ENCODE data around the gene CHP2.
"Not testable (repeated sequence)": the region's sequence is repeated elsewhere in the genome, so short reads cannot be mapped to it uniquely, and the experiment has no call there.

Gene CHP2

DNA sequence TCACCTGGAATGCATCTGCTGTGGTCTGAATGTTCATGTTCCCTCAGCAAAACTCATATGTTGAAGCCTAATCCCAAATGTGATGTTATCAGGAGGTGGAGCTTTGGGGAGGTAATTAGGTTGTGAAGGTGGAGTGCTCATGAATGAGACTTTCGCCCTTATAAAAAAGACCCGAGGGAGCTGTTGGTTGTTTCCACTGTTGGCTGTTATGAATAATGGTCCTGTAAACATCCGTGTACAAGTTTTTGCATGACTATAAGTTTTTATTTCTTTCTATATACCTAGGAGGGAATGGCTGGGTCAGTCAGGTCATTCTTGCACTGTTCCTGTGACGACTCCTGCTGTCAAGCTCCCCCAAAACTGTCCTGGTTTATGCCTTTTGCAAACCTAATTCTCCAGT is 9.6 kb upstream of the CHP2 start:
- no peak for DNase-seq (ENCODE audit: low read depth)

DNA sequence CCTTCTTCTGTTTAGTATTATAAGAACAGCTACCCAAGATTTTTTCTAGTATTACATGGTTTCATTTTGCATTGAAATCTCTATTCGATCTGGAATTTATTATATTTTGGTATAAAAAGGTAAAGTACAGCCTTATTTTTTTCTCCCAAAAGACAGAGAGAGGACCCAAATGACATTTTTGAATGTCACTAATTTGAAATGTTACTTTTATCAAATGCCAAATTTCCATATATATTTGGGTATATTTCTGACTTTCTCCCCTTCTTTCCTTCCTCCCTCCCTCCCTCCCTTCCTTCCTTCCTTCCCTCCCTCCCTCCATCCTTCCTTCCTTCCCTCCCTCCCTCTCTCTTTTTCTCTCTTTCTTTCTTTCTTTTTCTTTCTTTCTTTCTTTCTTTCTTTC is 6.2 kb upstream of the CHP2 start:
- DNase-seq (ENCODE audit: low read depth) = no peak

DNA sequence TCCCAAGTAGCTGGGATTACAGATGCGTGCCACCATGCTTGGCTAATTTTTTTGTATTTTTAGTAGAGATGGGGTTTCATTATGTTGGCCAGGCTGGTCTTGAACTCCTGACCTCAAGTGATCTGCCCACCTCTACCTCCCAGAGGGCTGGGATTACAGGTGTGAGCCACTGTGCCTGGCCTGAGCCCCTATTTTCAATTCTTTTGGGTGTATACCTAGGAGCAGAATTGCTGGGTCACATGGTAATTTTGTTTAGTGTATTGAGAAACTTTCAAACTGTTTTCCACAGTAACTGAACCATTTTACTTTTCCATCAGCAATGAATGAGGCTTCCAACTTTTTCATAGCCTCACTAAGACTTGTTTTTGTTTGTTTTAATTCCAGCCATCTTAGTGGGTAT is 3.8 kb upstream of the CHP2 start:
- not testable (repeated sequence) for DNase-seq (ENCODE audit: low read depth)

DNA sequence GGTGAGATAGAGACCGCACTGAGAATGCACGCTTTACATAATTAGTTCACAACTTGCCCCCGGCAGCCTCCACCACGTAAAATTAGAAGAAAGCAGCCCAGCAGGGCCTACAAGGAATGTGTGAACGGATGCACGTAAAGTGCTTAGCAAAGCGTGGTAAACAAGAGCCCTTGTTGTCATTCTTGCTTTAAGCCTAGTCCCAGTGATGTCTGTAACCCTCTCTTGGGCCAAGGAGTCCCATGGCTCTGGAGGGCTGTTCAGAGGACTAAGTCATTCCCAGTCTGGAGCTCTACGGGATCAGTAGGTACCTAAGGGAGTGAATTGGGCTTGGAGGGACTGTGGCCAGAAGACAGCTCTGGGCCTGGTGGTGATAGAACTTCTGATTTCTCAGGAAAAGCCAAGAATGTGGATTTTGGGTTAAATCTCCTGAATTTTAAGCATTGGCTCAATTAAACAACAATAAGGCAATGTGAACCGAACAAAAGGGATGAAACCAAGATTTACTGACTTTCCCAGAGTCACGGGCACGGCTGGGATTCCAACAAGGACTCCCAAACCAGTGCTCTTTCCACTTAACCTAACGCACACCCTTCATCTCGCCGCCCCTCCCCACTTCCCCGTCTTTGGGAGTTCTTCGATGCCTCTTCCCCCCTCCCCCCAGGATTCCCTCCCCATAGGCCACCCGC is 775 bp upstream of the CHP2 start:
- no peak for DNase-seq (ENCODE audit: low read depth)

- DNase-seq (ENCODE audit: low read depth) = no peak
These were observed 621 bp downstream of the CHP2 start for GRCh38 chr16:23755484-23755809.

- no peak for DNase-seq (ENCODE audit: low read depth)
These were observed 2.3 kb downstream of the CHP2 start for GRCh38 chr16:23757116-23757515.

DNA sequence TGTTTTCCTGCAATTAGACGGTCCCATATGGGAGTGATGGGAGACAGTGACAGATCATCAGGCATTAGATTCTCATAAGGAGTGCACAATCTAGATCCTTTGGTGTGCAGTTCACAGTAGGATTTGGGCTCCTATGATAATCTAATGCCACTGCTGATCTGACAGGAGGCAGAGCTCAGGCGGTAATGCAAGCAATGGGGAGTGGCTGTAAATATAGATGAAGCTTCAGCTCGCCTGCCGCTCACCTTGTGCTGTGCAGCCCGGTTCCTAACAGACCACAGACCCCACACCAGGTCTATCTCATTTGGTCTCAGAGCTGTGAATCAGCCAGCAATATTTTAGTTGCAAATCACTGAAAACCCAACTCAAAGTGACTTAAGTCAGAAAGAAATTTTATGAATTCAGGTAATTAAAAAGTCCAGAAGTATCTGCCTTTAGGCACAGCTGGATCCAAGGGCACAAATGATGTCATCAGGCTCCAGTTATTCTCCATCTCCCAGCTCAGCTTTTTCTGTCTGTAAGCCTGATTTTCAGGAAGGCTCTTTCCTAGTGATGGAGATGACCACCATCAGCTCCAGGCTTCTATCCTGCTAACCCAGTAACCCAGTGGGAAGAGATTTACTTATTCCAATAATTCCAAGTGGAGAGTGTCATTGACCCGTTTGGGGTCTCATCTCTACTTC is 3.3 kb downstream of the CHP2 start:
- no peak for DNase-seq (ENCODE audit: low read depth)

DNA sequence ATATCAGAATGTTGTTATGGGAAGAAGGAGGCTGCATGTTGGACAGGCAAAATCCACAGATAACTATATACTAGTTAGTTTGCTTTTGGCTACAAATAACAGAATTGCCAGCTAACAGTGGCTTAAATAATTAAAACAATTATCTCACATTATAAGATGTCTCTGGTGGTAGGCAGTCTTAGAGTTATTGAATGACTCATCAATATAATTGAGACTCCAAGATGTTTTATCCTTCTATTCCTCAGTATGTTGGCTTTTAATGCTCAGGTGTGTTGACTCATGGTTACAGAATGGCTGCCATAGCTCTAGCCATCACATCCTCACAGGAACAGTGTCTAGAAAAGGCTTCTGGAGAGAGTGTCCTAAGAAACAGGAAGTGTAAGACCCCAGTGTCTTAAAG is 11.1 kb downstream of the CHP2 start:
- DNase-seq (ENCODE audit: low read depth) = no peak

DNA sequence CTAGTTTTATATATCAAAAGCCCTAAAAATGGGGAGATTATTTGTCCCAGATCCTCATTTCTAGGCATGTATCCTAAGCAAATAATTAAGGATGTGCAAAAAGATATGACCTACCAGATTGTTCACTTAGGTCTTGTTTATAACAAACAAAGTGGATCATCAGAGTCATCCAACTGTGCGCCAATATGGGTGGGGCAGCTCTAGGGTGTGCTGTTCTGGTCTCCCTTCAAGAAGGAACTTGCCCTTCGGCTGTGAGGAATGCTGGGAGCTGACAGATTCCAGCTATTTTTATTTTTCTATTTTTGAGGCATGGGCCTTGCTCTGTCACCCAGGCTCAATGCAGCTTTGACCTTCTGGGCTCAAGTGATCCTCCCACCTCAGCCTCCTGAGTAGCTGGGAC is 13.8 kb downstream of the CHP2 start:
- DNase-seq (ENCODE audit: low read depth) = no peak

GRCh38 chr16:23771027-23771426 is 16.2 kb downstream of the CHP2 start:
- DNase-seq (ENCODE audit: low read depth) = no peak

DNA sequence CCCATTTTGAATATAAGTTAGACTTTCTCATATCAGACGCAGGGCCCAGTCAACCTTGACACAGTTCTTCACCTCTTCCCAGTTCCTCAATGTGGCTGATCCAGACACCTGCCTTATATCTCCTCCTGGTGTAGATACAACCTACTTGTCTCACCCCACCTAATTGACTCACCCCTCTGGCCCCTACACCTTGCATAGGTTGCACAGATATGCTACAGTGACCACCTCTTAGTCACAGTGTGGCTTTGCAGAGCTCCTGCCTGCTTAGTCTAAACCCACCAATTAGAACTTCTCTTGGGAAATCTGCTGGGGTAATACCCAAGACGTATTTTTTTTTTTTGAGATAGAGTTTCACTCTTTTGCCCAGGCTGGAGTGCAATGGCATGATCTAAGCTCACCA is 16.8 kb downstream of the CHP2 start:
- no peak for DNase-seq (ENCODE audit: low read depth)

- no peak for DNase-seq (ENCODE audit: low read depth)
These were observed 18.5 kb downstream of the CHP2 start for GRCh38 chr16:23773339-23773738.

DNA sequence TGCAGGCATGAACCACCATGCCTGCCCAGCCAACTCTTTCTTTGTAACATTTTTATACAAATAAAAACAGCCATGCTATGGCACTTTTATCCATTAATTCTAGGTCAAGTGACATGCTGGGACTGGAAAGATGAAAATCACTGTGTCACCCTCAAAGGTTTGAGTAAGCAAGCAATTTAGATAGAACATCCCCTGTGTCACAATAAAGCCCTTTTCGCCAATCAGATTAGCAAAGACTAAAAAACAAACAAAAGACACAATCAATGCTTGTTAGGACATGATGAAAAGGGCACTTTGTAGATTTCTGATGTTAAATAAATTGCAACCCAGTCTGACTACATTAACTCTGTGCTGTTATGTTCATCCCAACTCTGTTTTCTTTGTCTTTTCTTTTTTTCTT is 26.4 kb downstream of the CHP2 start:
- no peak for DNase-seq (ENCODE audit: low read depth)

DNA sequence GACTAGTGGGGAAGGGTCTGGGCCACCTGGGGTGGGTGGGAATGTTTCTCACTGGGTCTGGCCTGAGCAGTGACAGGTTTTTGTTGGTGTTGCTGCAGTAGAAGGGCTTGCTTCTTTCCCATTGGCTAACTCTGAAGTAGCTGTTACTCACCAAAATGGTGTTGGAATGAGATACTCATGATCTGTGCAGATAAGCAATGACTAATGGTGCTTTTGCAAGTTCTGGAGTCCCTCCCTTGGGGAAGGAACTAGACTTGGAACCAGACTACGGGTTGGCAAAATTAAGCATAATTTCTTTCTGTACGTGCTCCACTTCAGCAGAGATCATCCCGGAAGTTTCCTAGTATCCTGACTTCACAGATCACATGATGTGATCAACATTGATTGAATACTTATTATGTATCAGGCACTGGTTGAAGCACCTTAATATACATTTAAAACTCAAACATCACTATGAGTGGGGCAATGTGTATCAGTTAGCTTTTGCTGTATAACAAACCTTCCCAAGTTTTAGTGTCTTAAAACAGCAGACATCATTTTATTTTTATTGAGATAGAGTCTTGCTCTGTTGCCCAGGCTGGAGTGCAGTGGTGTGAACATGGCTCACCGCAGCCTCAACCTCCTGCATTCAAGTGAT is 30.1 kb downstream of the CHP2 start:
- no peak for DNase-seq (ENCODE audit: low read depth)

DNA sequence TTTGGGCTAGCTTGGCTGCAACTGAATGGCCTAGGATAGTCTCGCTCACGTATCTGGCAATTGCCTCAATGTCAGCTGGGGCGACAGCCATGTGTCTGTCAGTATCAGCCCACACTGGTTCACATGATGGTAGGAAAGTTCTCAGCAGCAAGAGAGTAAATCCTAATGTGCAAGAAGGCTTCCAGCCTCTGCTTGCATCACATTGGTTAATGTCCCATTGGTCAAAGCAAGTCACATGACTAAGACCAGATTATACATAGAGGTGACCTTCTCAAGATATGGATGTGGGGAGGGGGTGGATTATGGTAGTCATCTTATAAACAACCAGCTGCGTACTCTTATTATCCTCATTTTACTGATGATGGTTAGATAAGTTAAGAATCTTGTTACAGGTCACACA is 31.0 kb downstream of the CHP2 start:
- no peak for DNase-seq (ENCODE audit: low read depth)

DNA sequence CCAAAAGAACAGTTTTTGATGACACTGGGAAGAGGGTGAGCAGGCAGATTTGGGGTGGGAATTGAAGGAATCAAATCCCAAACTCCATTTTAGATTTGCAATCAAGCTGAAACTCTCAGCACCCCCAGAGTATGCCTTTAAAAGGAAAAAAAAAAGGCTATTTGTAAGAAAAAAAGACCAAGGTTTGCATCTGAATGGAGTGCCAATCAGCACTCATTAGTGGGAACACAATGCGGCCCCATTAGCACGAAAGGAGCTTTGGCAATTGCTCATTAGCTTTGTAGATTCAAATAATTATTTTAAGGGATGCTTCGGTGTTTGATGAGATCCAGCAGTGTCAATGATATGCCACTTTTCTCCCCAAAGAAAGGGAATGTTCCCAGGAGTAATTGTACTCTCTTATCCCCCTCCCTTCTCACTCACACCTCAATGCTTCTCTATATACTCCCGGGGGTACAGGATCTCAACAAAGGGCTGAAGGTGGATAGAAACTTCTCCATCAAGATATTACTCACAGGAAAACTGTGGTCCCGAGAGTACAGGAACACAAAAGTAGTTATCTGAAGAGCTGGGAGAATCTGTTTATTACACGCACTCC is 32.2 kb downstream of the CHP2 start:
- DNase-seq (ENCODE audit: low read depth) = no peak

DNA sequence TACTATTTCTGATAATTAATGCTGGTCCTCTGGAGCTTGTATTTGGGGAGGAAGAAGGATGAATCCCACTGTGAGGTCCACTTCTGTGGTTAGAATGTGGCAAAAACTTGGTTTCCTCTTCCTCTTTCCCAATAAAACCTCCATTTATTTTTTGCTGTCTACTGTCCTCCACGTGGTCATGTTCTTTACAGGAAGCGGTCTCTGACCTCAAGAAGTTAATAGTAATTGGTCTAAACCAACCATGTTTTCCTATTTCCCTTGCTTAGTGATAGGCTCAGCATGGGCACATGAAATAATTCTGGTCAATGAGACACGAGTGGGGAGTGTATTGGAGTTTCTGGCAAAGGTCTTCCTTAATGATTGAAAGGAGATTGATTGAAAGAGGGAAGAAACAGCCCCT is 33.9 kb downstream of the CHP2 start:
- DNase-seq (ENCODE audit: low read depth) = no peak

DNA sequence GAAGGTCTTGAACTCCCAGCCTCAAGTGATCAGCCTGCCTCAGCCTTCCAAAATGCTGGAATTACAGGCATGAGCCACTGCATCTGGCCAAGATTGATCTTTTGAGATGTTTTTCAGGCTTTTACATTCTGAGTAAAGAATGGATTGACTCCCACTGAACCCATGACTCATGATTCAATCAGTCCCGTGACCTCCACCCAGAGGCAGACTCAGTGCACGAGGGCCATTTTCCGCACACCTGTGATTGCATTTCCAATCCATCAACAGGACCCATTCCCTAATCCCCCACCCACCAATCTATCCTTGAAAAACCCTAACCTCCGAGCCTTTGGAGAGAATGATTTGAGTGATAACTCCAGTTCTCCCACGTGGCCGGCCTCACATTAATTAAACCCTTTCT is 40.6 kb downstream of the CHP2 start:
- no peak for DNase-seq (ENCODE audit: low read depth)

- DNase-seq (ENCODE audit: low read depth) = no peak
These were observed 42.1 kb downstream of the CHP2 start for GRCh38 chr16:23796941-23797340.

- no peak for DNase-seq (ENCODE audit: low read depth)
These were observed 46.6 kb downstream of the CHP2 start for GRCh38 chr16:23801378-23801777.

GRCh38 chr16:23802776-23803175 is 48.0 kb downstream of the CHP2 start:
- no peak for DNase-seq (ENCODE audit: low read depth)

DNA sequence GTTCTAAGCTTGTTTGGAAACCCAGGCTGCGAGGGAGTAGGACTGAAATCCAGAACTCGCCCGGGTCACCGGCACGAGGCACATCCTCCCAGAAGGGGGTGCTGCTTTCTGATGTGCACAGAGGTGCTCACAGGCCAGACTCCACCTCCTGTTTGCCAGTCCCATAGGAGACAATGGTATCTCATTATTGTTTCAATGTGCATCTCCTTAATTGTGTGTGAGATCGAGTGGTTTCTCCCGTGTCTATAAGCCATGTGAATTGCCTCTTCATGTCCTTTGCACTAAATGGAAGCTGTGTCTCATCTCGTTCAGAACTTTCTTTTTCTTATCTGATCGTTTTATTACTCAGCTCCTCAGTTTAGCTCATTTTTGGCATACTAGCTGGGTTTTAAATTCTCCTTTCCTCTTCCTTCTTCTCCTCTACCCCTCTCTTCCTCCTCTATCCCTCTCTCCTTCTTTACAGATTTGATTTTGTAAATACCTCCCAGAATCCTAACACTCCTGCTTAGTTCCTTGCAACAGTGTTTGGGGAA is 48.8 kb downstream of the CHP2 start:
- DNase-seq (ENCODE audit: low read depth) = no peak

DNA sequence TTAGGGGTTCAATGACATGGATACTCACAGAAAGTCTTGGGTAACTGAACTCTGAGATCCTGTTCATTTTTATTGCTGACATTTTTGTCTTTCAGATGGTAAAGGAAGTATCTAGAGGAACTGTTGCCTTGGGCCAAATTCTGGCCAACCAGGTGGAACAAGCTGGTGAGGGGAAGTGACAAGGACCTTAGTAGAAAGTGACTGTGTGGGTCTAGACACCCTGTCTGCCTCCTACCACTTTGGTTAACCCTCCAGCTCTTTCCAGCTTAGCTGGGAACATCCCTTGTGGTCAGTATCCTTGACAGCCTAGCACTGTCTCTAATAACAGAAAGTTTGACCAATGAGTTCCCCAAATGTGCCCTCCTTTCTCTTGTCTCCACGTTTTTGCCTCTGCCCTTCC is 52.2 kb downstream of the CHP2 start:
- no peak for DNase-seq (ENCODE audit: low read depth)

Measured in HS-27A (cell line).